ENCODE data around the gene ADAMTS2. TPM values are rescaled to one million over a fixed set of nuclear protein-coding genes. Genes with fewer than 3 reads are reported as not detected.
"Not testable (repeated sequence)": the region's sequence is repeated elsewhere in the genome, so short reads cannot be mapped to it uniquely, and the experiment has no call there.

The ADAMTS2 gene
- total RNA-seq, 1 experiment from 2014 or later, result not detected

GRCh38 chr5:179324760-179325295 is 20.4 kb downstream of the ADAMTS2 start:
- Histone ChIP-seq H3F3A (ENCODE audit: low read length, unreplicated experiment) (no peaks in the 10 kb centered on the region), H3K36me3 (ENCODE audit: low read depth, low read length) (no peaks in the 10 kb centered on the region), H3K9me3 (ENCODE audit: low read length) (no peaks in the 10 kb centered on the region), H3K9me2 (replicated peaks; ENCODE audit: low read length) (no peaks in the 10 kb centered on the region), H3K4me3 (ENCODE audit: low read length) (no peak overlapping the region), H3K4me2 (ENCODE audit: low read length) (no peak overlapping the region), H3K9ac (ENCODE audit: low read length) (no peak overlapping the region), H3K4me1 (ENCODE audit: insufficient read depth, low read length) (no peaks in the 10 kb centered on the region), H2AFZ (ENCODE audit: low read length) (no peak overlapping the region), H4K20me1 (ENCODE audit: low read length) (no peaks in the 10 kb centered on the region), H3K27me3 (ENCODE audit: low read length) (peaks cover 52% of the 10 kb centered on the region), H3K27ac (ENCODE audit: low read length) (no peak overlapping the region), H3K79me2 (ENCODE audit: low read length) (no peaks in the 10 kb centered on the region)
- ChIA-PET POLR2A (ENCODE audit: unreplicated experiment) (no interaction called here), CTCF (no interaction called here)
- no peak for DNase-seq
- BruUV-seq (replicated peaks), result no TSS peak
- intact Hi-C loops (cut with micrococcal nuclease), result no loop called here
- ATAC-seq, result no peak
- no peak for TF ChIP-seq EZH2phosphoT487 (IDR thresholded peaks at IDR 0.05; ENCODE audit: borderline replicate concordance, low read length)
- no peak for TF ChIP-seq EZH2 (IDR thresholded peaks at IDR 0.05; ENCODE audit: low read length, unreplicated experiment)
- TF ChIP-seq CTCF (conservative IDR thresholded peaks at IDR 0.05; ENCODE audit: low read depth, low read length), result no peak

DNA sequence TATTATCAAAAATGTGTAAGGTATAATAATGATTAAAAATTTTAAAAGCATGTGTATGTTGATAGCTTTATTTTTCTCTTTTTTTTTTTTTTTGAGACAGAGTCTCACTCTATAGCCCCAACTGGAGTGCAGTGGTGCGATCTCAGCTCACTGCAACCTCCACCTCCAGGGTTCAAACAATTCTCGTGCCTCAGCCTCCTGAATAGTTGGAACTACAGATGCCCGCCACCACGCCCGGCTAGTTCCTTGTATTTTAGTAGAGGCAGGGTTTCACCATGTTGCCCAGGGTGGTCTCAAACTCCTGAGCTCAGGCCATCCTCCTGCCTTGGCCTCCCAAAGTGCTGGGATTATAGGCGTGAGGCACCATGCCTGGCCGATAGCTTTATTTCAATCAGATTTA is 20.9 kb downstream of the ADAMTS2 start:
- H4K20me1 ChIP-seq (ENCODE audit: low read length); POLR2A ChIA-PET (ENCODE audit: unreplicated experiment); H3F3A ChIP-seq (ENCODE audit: low read length, unreplicated experiment); ATAC-seq; CTCF ChIA-PET; intact Hi-C loops (cut with micrococcal nuclease); H3K9me3 ChIP-seq (ENCODE audit: low read length); H3K4me3 ChIP-seq (ENCODE audit: low read length); H3K36me3 ChIP-seq (ENCODE audit: low read depth, low read length); H2AFZ ChIP-seq (ENCODE audit: low read length); H3K27ac ChIP-seq (ENCODE audit: low read length); H3K4me2 ChIP-seq (ENCODE audit: low read length); H3K9me2 ChIP-seq (replicated peaks; ENCODE audit: low read length); BruUV-seq (replicated peaks); H3K79me2 ChIP-seq (ENCODE audit: low read length); H3K4me1 ChIP-seq (ENCODE audit: insufficient read depth, low read length); DNase-seq; H3K9ac ChIP-seq (ENCODE audit: low read length): not testable (repeated sequence)
- peaks cover 48% of the 10 kb centered on the region for H3K27me3 ChIP-seq (ENCODE audit: low read length)

DNA sequence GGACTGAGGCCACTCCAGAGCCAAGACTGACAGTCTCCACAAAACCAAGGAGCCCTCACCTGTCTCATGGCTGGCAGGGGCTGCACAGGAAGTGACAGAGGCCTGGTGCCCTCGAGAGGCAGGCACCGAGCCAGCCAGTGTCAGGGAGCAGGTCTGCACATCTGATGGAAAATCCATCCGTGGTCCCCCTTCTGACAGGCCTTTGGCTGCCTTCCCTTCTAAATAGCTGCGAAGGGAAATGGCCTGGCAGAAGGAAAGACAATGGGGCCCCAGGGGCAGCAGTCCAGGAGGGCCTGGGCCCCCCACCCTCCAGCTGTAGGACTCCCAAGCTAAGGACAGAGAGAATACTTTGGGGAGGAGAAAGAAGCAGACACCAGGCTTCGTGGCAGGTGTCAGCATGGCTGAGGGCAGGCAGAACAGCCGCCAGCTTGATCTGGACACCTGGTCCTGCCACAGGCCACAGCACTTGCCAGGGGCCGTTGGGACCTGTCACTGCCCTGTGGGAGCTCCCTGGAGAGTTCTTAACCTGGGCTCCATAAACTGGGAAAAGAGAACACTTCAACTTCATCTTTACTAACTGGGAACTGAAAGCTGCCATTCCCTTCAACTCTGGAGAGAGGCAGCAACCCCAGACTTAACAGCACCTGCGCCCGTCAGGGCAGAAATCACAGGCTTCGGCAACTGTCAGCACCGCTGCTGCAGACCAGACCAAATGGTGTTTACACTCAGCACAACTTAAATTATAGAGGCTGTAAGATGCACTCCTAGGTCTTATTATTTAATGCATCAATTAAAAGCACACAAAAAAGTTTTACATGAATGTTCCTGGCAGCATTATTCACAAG is 22.0 kb downstream of the ADAMTS2 start:
- H3K36me3 ChIP-seq (ENCODE audit: low read depth, low read length), result no peaks in the 10 kb centered on the region
- POLR2A ChIA-PET (ENCODE audit: unreplicated experiment), result no interaction called here
- DNase-seq (no peak), ATAC-seq (no peak)
- H3K4me3 ChIP-seq (ENCODE audit: low read length), result no peak overlapping the region
- no peak overlapping the region for H3K27ac ChIP-seq (ENCODE audit: low read length)
- H3F3A ChIP-seq (ENCODE audit: low read length, unreplicated experiment), result no peaks in the 10 kb centered on the region
- no peaks in the 10 kb centered on the region for H3K9me3 ChIP-seq (ENCODE audit: low read length)
- H3K79me2 ChIP-seq (ENCODE audit: low read length), result no peaks in the 10 kb centered on the region
- CTCF ChIA-PET, result no interaction called here
- no peak overlapping the region for H2AFZ ChIP-seq (ENCODE audit: low read length)
- no peak overlapping the region for H3K4me2 ChIP-seq (ENCODE audit: low read length)
- H3K4me1 ChIP-seq (ENCODE audit: insufficient read depth, low read length), result no peaks in the 10 kb centered on the region
- TF ChIP-seq EZH2 (IDR thresholded peaks at IDR 0.05; ENCODE audit: low read length, unreplicated experiment) (no peak), EZH2phosphoT487 (IDR thresholded peaks at IDR 0.05; ENCODE audit: borderline replicate concordance, low read length) (no peak), CTCF (conservative IDR thresholded peaks at IDR 0.05; ENCODE audit: low read depth, low read length) (no peak)
- intact Hi-C loops (cut with micrococcal nuclease), result no loop called here
- BruUV-seq (replicated peaks), result no TSS peak
- H3K9me2 ChIP-seq (replicated peaks; ENCODE audit: low read length), result no peaks in the 10 kb centered on the region
- H4K20me1 ChIP-seq (ENCODE audit: low read length), result no peaks in the 10 kb centered on the region
- no peak overlapping the region for H3K9ac ChIP-seq (ENCODE audit: low read length)
- H3K27me3 ChIP-seq (ENCODE audit: low read length), result peaks cover 47% of the 10 kb centered on the region
